Right hindlimb (tissue), 1 donor: ENCODE measurements around the gene ASB16.

Experiments used
- DNase-seq: peaks from one replicate; pipeline ENCODE4 v3.0.0-alpha.2; 2018

ASB16 gene

DNA sequence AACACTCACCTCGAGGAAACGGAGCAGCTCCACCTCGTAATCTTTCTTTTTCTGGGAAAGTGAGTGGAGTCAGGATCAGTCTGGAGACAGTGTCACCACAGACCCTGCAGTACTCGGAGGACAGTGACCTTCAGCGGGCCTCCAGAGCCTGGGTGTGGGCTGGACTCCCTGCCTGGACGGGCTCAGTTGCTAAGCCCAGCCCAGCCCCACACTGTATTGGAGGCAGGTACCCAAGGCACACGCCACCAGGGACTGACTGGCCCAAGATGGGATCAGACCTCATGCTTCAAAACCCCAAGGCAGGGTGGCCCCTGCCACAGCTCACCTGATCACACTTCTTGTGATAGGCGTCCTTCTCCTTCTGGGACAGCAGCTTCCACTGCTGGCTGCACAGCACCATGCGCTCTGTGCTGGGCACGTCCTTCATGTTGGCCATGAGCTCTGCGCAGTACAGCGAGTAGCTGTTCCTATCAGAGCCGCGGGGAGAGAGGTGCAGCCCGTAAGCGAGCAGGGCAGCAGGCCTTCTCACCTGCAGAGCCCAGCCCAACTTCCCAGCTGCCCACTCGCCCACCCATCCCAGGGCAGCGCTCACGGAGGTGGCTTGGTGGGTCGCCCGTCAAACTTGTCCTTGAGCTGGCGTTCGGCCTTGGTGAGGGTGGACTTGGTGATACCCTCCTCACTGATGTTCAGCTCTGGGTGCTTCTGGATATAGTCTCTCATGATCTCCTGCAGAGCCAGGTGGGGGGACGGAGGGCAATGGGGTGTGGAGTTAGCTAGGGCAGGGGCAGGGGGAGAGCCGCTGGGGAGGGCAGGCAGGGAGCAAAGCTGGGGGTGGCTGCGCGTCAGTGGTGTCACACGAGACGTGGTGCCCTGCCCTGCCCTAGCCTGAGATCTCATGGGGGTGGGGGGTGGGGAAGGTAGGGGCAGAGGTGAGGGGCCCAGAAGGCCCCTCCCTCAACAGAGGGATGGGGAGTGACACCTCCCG lies 41.1 kb downstream of the ASB16 start:
- DNase-seq = no peak

- no peak for DNase-seq
Measured at GRCh38 chr17:44212507-44213402, 42.3 kb downstream of the ASB16 start.

GRCh38 chr17:44213403-44214229 lies 43.1 kb downstream of the ASB16 start:
- DNase-seq = no peak

DNA sequence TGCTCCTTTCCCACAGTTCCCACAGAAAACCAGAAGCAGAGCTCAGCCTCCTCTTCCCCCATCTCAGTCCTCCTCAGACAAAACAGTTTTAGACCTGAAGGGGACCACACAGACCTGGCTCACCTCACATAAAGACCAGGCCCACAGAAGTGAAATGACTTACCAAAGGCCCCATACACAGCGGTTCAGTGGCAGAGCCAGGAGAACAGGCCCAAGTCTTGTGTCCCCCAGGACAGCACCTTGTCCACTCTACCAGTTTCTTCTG lies 43.7 kb downstream of the ASB16 start:
- DNase-seq = no peak

DNA sequence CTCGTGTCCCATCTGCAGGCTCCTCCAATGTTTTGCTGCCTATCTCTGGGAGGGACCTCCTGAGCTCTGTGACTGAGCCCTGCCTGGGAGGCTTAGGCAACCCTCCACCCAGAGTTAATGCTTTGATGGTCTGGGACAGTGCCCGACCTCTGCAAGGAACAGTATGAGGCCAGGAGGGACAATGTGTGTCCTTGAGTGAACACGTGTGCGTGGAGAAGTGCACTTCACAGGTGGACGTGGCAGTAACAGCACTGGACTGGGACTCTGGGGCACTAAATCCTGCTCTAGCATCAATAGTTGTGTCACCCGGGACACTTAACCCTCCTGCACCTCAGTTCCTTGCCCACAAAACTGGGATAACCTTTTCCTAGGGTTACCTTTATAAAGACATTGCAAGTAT lies 44.4 kb downstream of the ASB16 start:
- no peak for DNase-seq

DNA sequence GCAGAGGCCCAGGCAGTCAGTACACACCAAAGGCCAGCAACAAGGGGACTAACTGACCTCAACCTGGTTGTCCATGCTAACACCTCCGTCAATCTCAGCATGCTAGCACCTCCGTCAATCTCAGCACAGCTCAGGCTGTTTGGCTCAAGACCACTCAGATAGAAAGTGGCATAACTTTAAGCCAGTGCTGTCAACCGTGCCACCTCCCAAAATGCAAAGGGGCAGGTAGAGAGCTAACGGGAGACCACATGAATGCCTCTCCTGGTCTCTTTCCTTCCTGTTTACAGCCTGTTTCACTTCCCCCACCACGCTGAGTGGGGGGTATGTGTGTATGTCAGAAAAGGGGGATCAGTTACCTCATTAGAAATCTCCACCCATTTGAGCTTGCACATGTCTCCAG lies 45.7 kb downstream of the ASB16 start:
- DNase-seq = no peak

DNA sequence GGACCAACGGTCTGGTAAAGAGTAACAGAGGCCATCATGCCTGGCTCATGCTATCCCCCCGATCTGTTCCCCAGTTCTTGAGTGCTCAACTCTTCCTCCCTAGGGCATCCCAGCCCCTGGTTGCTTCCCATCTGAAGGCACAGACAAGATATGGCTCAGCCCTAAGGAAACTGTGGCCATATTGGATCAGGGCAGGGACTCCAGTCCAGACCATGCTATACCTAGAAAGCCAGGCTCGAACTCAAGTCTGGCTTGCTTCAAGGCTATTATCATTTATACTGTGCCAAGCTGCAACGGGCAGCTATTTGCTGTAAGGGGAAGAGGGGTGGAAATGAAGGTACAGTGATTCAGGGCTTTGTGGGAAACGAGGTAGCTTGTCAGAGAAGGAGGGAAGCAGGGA lies 46.2 kb downstream of the ASB16 start:
- no peak for DNase-seq

DNA sequence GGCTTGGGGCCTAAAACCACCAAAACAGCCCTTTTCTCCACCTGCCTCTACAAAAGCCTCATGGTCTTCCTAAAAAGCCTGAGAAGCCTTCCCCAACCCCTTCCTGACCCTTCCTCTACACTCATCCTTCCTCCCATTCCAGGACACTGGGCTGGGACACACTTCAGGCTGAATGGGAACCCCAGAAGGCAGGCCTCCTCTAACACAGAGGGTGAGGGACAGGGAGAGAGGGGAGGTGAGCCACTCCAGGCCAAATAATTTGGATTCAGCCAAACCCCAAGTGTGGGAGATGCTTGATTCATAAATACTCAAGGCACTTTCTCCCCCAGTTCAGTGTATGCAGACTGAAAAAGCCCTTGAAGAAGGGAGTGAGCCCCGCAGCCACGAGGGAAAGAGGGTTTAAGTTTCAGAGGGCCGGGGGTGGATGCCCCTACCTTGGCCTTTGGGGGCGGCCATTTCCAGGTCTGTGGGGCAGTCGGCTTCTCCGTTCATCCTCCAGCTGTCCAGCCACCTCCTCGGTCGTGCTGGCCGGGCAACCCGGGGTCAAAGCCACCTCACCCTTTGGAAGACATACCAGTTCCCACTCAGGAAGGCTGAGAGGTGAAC lies 47.3 kb downstream of the ASB16 start:
- DNase-seq = no peak

DNA sequence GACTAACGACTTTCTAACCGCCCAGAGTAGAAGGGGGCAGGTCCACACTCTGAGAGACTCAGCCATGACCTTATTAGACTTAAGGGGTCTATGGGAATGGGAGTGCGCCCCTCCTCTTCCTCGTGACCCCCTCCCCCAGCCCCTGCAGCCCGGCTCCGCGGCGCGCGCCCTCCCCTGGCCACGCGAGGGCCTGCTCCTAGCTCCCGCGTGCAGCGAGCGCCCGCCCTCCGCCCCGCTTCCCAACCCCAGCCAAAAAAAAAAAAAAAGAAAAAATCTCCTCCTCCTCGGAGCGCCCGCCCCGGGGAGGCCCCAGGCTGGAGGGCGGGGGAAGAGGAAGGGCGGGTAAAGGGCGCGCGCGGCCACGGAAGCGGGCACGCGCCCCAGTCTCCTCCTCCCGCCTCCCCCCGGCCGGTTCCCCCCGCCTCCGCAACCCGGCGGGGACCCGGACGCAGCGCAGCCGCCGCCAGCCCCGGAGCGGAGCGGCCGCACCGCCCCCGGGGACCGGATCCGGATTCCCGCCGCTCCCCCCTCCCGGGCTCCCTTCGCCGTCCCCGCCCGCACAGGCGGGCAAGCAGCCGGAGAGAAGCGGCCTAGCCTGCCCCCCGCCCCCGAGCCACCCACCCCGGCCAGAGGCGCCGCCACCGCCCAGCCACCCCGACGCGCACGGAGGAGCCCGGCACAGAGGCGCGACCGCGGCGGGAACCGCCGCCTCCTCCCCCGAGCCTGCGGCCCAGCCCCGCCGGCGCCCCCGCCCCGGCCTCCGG lies 48.0 kb downstream of the ASB16 start:
- DNase-seq = peak; percentile 92

- DNase-seq = no peak
Measured at GRCh38 chr17:44219108-44219615, 48.7 kb downstream of the ASB16 start.

DNA sequence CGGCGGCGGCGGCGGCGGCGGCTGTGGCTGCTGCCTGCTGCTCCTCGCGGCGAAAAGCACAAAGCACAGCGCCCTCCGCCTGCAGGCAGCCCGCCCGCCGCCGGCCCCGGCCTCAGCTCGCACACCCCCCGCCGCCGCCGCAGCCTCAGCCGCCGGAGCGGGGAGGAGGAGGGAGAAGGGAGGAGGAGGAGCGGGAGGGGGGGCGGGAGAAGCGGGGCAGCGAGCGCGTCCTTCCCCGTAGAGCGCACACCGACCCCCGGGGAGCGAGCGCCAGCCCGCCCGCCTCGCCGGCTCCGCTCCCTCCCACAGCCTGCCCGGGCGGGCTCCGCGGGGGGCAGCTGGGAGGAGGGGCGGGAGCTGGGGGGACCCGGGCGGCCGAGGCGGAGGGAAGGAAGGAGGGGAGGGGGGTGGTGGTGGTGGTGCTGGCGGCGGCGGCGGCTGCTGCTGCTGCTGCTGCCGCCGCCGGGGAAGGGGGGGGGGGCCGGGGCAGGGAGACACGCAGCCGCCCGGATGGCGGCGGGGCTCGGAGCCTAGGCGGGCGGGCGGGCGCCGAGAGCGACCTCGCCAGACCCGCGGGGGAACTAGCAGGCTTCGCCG lies 49.2 kb downstream of the ASB16 start, which contains the start of gene UBTF:
Gene UBTF (minus strand): TSS at position 60 of the 597 bp plus-strand sequence. CDS start 1,446 bp downstream, outside the sequence.
- DNase-seq = peak; percentile 91

- DNase-seq = peak; percentile 77
Measured at GRCh38 chr17:44220213-44221083, 49.9 kb downstream of the ASB16 start.

DNA sequence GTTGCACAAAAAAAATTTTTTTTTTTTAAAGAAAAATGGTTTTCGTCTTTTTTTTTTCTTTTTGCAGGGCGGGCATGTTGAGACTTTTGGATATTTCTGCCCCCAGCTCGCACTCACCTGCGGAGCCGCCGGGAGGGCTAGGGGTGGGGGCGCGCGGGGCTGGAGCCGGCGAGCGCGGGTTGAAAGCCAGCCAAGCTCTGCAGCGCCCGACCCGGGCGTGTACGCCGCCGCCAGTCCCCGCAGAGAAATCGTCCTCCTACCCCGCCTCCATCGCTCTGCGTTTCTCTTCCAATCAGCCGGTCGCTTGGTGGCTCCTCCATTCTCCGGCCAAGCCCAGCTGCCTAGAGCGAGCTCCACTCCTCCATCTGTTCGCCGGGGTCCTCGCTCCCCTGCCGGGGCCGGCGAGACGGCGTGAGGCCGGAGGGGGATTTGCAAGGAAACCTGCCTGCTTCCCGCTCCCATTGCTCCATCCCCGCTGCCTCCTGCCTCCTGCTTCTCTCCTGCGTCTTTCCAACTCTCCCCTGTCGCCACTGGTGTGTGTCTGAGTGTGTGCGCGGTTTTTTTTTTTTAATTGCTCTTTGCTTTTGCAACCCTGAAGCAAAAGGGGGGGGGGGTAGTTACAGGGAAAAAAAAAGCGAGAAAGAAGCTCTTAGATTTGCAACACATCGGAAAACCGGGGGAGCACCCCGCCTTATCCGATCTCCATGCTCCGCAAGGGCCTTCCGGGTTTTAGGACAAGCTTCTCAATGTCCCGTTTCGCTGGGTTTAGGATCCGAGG lies 50.8 kb downstream of the ASB16 start:
- peak; percentile 92 for DNase-seq

- no peak for DNase-seq
Measured at GRCh38 chr17:44221862-44222111, 51.3 kb downstream of the ASB16 start.

GRCh38 chr17:44222112-44222869 lies 51.8 kb downstream of the ASB16 start:
- peak; percentile 78 for DNase-seq

DNA sequence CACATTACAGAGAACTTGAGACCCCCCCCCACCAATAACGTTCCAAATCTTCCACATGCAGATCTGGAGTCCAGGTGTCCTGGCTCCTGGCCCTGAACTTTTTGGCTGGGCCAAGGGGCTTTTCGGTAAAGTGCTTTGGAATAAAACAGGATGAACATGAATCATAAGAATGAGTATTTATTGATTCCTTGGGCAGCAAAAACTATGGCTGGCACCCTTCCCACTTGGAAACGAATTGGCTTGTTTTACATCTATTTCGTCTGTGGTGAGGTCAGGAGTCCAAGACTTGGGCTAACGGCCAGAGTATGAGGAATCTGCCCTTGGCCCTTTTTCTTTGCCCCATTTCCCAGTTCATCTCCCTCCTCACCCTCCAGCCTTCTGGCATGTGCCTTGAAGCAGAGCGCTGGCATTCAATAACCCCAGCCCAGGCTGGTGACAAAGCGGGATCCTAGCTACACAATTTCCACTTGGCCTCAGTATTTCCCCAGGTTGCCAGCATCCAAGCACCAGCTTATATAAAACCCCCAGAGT lies 53.1 kb downstream of the ASB16 start:
- DNase-seq = peak; percentile 64
